SK-N-SH (cell line): ENCODE results near the gene RBAK. TPM values are rescaled to one million over a fixed set of nuclear protein-coding genes. Genes with fewer than 3 reads are reported as not detected.

Experiments
- CTCF ChIA-PET: fragments of 300-600, 350-600 bp; formaldehyde crosslinking; extraction: SDS; loops from one replicate; lab custom pipeline; 2021; lab: Yijun Ruan, JAX
- POLR2A ChIA-PET: fragments of 350-600 bp; sonication (Branson Sonifier 250); formaldehyde crosslinking; extraction: SDS; loops from one replicate; lab custom pipeline; 2020; ENCODE audit warnings: antibody characterized with exemption, inconsistent platforms; lab: Yijun Ruan, JAX
- DNase-seq: peaks from one replicate; pipeline ENCODE4 v3.0.0; 2012
- H2AFZ ChIP-seq: fragments of 200-600 bp; sonication (generic); 2 replicates; pipeline ENCODE4 v1.8.1; 2016; ENCODE audit warnings: antibody characterized with exemption, mild to moderate bottlenecking, low read depth
- H3F3A ChIP-seq: fragments of 200-600 bp; sonication (generic); replicated peaks from 2 replicates; pipeline ENCODE3; 2016; ENCODE audit warnings: antibody characterized with exemption, mild to moderate bottlenecking; ENCODE audit not compliant: insufficient read depth
- H3K27ac ChIP-seq, 2 experiments: fragments of 200-500 bp in 1 of 2; fragments of 200-600 bp in 1 of 2; sonication (Bioruptor generic) in 1 of 2; sonication (generic), shearing (Covaris generic) in 1 of 2; 2 replicates each; pipeline versions ENCODE4 v1.5.1 to v1.6.1; 2014 to 2016; ENCODE audit warnings: low read depth in 2 of 2, inconsistent platforms in 1 of 2, low read length in 1 of 2, mild to moderate bottlenecking in 1 of 2, mixed read lengths in 1 of 2
- H3K27me3 ChIP-seq: fragments of 200-600 bp; sonication (generic), shearing (Covaris generic); 2 replicates; pipeline ENCODE4 v1.6.1; 2016; ENCODE audit warnings: mixed run types; ENCODE audit not compliant: insufficient read depth
- H3K36me3 ChIP-seq, 2 experiments: fragments of 200-500 bp in 1 of 2; fragments of 200-600 bp in 1 of 2; sonication (Bioruptor generic) in 1 of 2; sonication (generic) in 1 of 2; replicated peaks in 1 of 2; 2 replicates each; pipeline versions ENCODE3 to v1.5.1; 2014 to 2016; ENCODE audit warnings: low read length in 1 of 2, mild to moderate bottlenecking in 1 of 2; ENCODE audit not compliant: insufficient read depth in 2 of 2, control insufficient read depth in 1 of 2
- H3K4me1 ChIP-seq, 2 experiments: fragments of 200-500 bp in 1 of 2; fragments of 200-600 bp in 1 of 2; sonication (Bioruptor generic) in 1 of 2; sonication (generic), shearing (Covaris generic) in 1 of 2; 2 replicates each; pipeline versions ENCODE4 v1.5.1 to v1.6.1; 2014 to 2016; ENCODE audit warnings: low read depth in 1 of 2, low read length in 1 of 2, mixed run types in 1 of 2; ENCODE audit not compliant: insufficient read depth in 2 of 2, control insufficient read depth in 1 of 2
- H3K4me2 ChIP-seq: fragments of 200-600 bp; sonication (generic), shearing (Covaris generic); 2 replicates; pipeline ENCODE4 v1.6.1; 2017; ENCODE audit warnings: mixed run types
- H3K4me3 ChIP-seq, 2 experiments: fragments of 200-500 bp in 1 of 2; fragments of 200-600 bp in 1 of 2; sonication (Bioruptor generic) in 1 of 2; sonication (generic), shearing (Covaris generic) in 1 of 2; 2 replicates each; pipeline versions ENCODE4 v1.5.1 to v1.8.1; 2014 to 2016; ENCODE audit warnings: low read depth in 2 of 2, inconsistent platforms in 1 of 2, low read length in 1 of 2, mild to moderate bottlenecking in 1 of 2, mixed read lengths in 1 of 2, moderate library complexity in 1 of 2
- H3K79me2 ChIP-seq: fragments of 200-600 bp; sonication (generic); 2 replicates; pipeline ENCODE4 v1.8.1; 2017; ENCODE audit warnings: mild to moderate bottlenecking; ENCODE audit not compliant: insufficient read depth
- H3K9ac ChIP-seq: fragments of 200-600 bp; sonication (generic); 2 replicates; pipeline ENCODE4 v1.6.1; 2017; ENCODE audit warnings: mixed run types
- H3K9me2 ChIP-seq: fragments of 200-600 bp; sonication (generic); 2 replicates; pipeline ENCODE4 v1.6.1; 2017; ENCODE audit warnings: mixed run types
- H3K9me3 ChIP-seq: fragments of 200-600 bp; sonication (generic); 2 replicates; pipeline ENCODE4 v1.6.1; 2017; ENCODE audit warnings: mixed run types, mild to moderate bottlenecking, moderate library complexity
- H4K20me1 ChIP-seq: fragments of 200-600 bp; sonication (generic); 2 replicates; pipeline ENCODE4 v1.6.1; 2017; ENCODE audit warnings: mild to moderate bottlenecking, mixed run types; ENCODE audit not compliant: insufficient read depth
- FOSL2 ChIP-seq: IDR thresholded peaks from 2 replicates; pipeline ENCODE4 v1.4.0; 2012; ENCODE audit warnings: low read depth, mild to moderate bottlenecking, moderate library complexity, borderline replicate concordance
- FOXJ3 ChIP-seq: sonication (generic); formaldehyde crosslinking; IDR thresholded peaks from 2 replicates; pipeline ENCODE4 v1.5.1; 2020; ENCODE audit warnings: mild to moderate bottlenecking, missing genetic modification reagents
- GATA2 ChIP-seq: sonication (generic); formaldehyde crosslinking; IDR thresholded peaks from 2 replicates; pipeline ENCODE4 v1.5.0; 2020; ENCODE audit warnings: mild to moderate bottlenecking, missing genetic modification reagents
- IRF3 ChIP-seq: fragments of 150-350 bp; IDR thresholded peaks from 2 replicates; pipeline ENCODE4 v1.6.1; 2016; ENCODE audit warnings: mild to moderate bottlenecking, low read depth, low read length
- JUND ChIP-seq: IDR thresholded peaks from 2 replicates; pipeline ENCODE4 v1.4.0; 2012
- MXI1 ChIP-seq: IDR thresholded peaks from 2 replicates; pipeline ENCODE4 v1.6.1; 2012; ENCODE audit warnings: mild to moderate bottlenecking, low read depth, low read length, improper control_type of control experiment
- NFIC ChIP-seq: IDR thresholded peaks from 2 replicates; pipeline ENCODE4 v1.4.0; 2012; ENCODE audit warnings: borderline replicate concordance
- NRF1 ChIP-seq: IDR thresholded peaks from 2 replicates; pipeline ENCODE4 v1.6.1; 2012; ENCODE audit warnings: low read depth, mild to moderate bottlenecking, low read length
- RAD21 ChIP-seq: IDR thresholded peaks from 2 replicates; pipeline ENCODE4 v1.6.1; 2012; ENCODE audit warnings: mild to moderate bottlenecking, low read length
- RCOR1 ChIP-seq: fragments of 150-350 bp; IDR thresholded peaks from 2 replicates; pipeline ENCODE4 v1.6.1; 2017; ENCODE audit warnings: antibody characterized with exemption, low read length
- RFX5 ChIP-seq: IDR thresholded peaks from 2 replicates; pipeline ENCODE4 v1.6.1; 2012; ENCODE audit warnings: mild to moderate bottlenecking, improper control_type of control experiment, low read length
- RXRA ChIP-seq: IDR thresholded peaks from 2 replicates; pipeline ENCODE4 v1.4.0; 2012; ENCODE audit warnings: low read depth, mild to moderate bottlenecking, borderline replicate concordance
- SIN3A ChIP-seq: IDR thresholded peaks from 2 replicates; pipeline ENCODE4 v1.6.1; 2012; ENCODE audit warnings: low read depth, mild to moderate bottlenecking, low read length, moderate library complexity, borderline replicate concordance
- TAF1 ChIP-seq: IDR thresholded peaks from 2 replicates; pipeline ENCODE4 v1.6.1; 2012; ENCODE audit warnings: low read depth, mild to moderate bottlenecking, low read length, moderate library complexity, borderline replicate concordance
- TEAD4 ChIP-seq: IDR thresholded peaks from 2 replicates; pipeline ENCODE4 v1.4.0; 2012; ENCODE audit warnings: mild to moderate bottlenecking, borderline replicate concordance; ENCODE audit not compliant: insufficient read depth
- WGBS: methylation state at CpG from one replicate; pipeline ENCODE4 v1.1.6; 2017; ENCODE audit warnings: low lambda C conversion rate; 5-methylcytosine and 5-hydroxymethylcytosine counted together
- polyA plus RNA-seq, 3 experiments: library from polyadenylated mRNA; depleted of rRNA; stranded (reverse); fragments of >200 nt; gene quantifications; 2 replicates each; pipeline ENCODE4 v1.2.3, GENCODE V29; 2012
- TF ChIP-seq, protein P1 (sequence below): IDR thresholded peaks from 2 replicates; pipeline ENCODE4 v1.4.0; 2012; ENCODE audit warnings: low read depth, borderline replicate concordance
- TF ChIP-seq, protein P2 (sequence below): IDR thresholded peaks from 2 replicates; pipeline ENCODE4; 2012

RBAK gene
- polyA plus RNA-seq, 1 of the 3 experiments (the other 2 are of a cell fraction) = 2.5 TPM

GRCh38 chr7:5082806-5083205 is 37.1 kb downstream of the RBAK start:
- Histone ChIP-seq H3K9ac (no peak overlapping the region), H3K27me3 (peaks cover 36% of the 10 kb centered on the region)
- POLR2A ChIA-PET = no interaction called here

GRCh38 chr7:5083311-5083711 is 37.7 kb downstream of the RBAK start:
- Histone ChIP-seq H3K9ac (no peak overlapping the region), H3K27me3 (peaks cover 36% of the 10 kb centered on the region), H3K9me3 (no peaks in the 10 kb centered on the region), H3K4me3 (peak overlapping the region; percentile 9 to 35; a peak in 2 of 4 replicates), H3K4me1 (peaks cover 0 to 10% of the 10 kb centered on the region in 2 experiments; a peak in 1 of 4 replicates), H3K4me2 (peak overlapping the region; percentile 67), H3K9me2 (no peaks in the 10 kb centered on the region), H3K27ac (no peak overlapping the region), H3F3A (no peaks in the 10 kb centered on the region), H2AFZ (no peak overlapping the region; the same call in 1 of the 2 replicates), H3K79me2 (no peaks in the 10 kb centered on the region)
- peak; percentile 63 for DNase-seq
- WGBS = 19% methylated on average over 24 of the region's 24 CpGs
- ChIA-PET CTCF (interaction anchor here (1.0 to 6.9 kb wide), 9 partner anchors 14 to 285 kb away, joined by 3 to 109 read pairs (median 41); partner anchors contain the start of gene RADIL), POLR2A (no interaction called here)
- TF ChIP-seq GATA2 (CRISPR knock-in tag) (peak; percentile 89), NFIC (no peak), SIN3A (no peak), RXRA (no peak), RAD21 (peak; percentile 2; the same call in 1 of the 2 replicates), FOXJ3 (peak; percentile 55; the same call in 1 of the 2 replicates), RFX5 (no peak), FOSL2 (no peak), MXI1 (peak; percentile 71; the same call in 1 of the 2 replicates), TAF1 (no peak)
- TF ChIP-seq, protein P1, sequence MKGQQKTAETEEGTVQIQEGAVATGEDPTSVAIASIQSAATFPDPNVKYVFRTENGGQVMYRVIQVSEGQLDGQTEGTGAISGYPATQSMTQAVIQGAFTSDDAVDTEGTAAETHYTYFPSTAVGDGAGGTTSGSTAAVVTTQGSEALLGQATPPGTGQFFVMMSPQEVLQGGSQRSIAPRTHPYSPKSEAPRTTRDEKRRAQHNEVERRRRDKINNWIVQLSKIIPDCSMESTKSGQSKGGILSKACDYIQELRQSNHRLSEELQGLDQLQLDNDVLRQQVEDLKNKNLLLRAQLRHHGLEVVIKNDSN = no peak
- TF ChIP-seq, all 33 proteins: peak for 4
- no peaks in the 10 kb centered on the region for H4K20me1 ChIP-seq
- no peaks in the 10 kb centered on the region for H3K36me3 ChIP-seq

More at GRCh38 chr7:5082806-5083205, 37.1 kb downstream of the RBAK start:
- peak overlapping the region; percentile 67; the same call in 1 of the 2 replicates for H3K4me2 ChIP-seq
- H3K9me2 ChIP-seq = no peaks in the 10 kb centered on the region
- peaks cover 0 to 11% of the 10 kb centered on the region in 2 experiments; a peak in 1 of 4 replicates for H3K4me1 ChIP-seq
- no peak overlapping the region; a peak in 1 of 4 replicates for H3K4me3 ChIP-seq
- CTCF ChIA-PET = interaction anchor here (1.0 to 6.9 kb wide), 7 partner anchors 15 to 285 kb away, joined by 3 to 98 read pairs (median 41); partner anchors contain the start of gene RADIL
- no peak for TF ChIP-seq TEAD4
- no peak for TF ChIP-seq NRF1
- no peak for TF ChIP-seq RXRA
- TF ChIP-seq, protein P1 = no peak
- no peak for TF ChIP-seq IRF3
- TF ChIP-seq, protein P2, sequence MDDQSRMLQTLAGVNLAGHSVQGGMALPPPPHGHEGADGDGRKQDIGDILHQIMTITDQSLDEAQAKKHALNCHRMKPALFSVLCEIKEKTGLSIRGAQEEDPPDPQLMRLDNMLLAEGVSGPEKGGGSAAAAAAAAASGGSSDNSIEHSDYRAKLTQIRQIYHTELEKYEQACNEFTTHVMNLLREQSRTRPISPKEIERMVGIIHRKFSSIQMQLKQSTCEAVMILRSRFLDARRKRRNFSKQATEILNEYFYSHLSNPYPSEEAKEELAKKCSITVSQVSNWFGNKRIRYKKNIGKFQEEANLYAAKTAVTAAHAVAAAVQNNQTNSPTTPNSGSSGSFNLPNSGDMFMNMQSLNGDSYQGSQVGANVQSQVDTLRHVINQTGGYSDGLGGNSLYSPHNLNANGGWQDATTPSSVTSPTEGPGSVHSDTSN = no peak
- TF ChIP-seq RCOR1 = no peak
- TF ChIP-seq JUND = no peak
- TF ChIP-seq FOSL2 = no peak
- no peak for TF ChIP-seq TAF1
- no peak for TF ChIP-seq FOXJ3
- no peaks in the 10 kb centered on the region for H3F3A ChIP-seq
- no peaks in the 10 kb centered on the region for H3K79me2 ChIP-seq
- H2AFZ ChIP-seq = no peak overlapping the region; the same call in 1 of the 2 replicates
- H3K9me3 ChIP-seq = no peaks in the 10 kb centered on the region
- no peaks in the 10 kb centered on the region for H4K20me1 ChIP-seq
- H3K27ac ChIP-seq = no peak overlapping the region
- peak; percentile 30 for DNase-seq
- WGBS = 14% methylated on average over 7 of the region's 7 CpGs
- no peaks in the 10 kb centered on the region for H3K36me3 ChIP-seq
